Caco-2 (cell line): ENCODE data around the gene CENPX. TPM values are rescaled to one million over a fixed set of nuclear protein-coding genes. Genes with fewer than 3 reads are reported as not detected.
A peak's percentile ranks its signal among the peaks of the same experiment; 100 is the strongest.

Experiments
- BruUV-seq: library from RNA; stranded (reverse); fragments of 400-500 nt; replicated peaks from 2 replicates; lab custom pipeline; 2021; lab: Mats Ljungman, UMichigan
- CTCF ChIA-PET: fragments of 300-600 bp; sonication (Branson Sonifier 250); formaldehyde crosslinking; loops from one replicate; lab custom pipeline; 2022; ENCODE audit warnings: antibody characterized with exemption; lab: Charles Lee
- POLR2A ChIA-PET: fragments of 300-600 bp; sonication (Branson Sonifier 250); formaldehyde crosslinking; loops from one replicate; lab custom pipeline; 2022; ENCODE audit warnings: antibody characterized with exemption; lab: Charles Lee
- DNase-seq, 2 experiments: peaks; one replicate each; pipeline versions ENCODE4 v3.0.0 to v3.0.0-alpha.2; 2020 to 2022
- H3K27me3 ChIP-seq: replicated peaks from 2 replicates; pipeline ENCODE4 v1.6.0; 2011; ENCODE audit warnings: low read length; ENCODE audit not compliant: control insufficient read depth, insufficient read depth
- H3K36me3 ChIP-seq: 2 replicates; pipeline ENCODE4 v1.5.1; 2011; ENCODE audit warnings: low read length; ENCODE audit not compliant: control insufficient read depth, insufficient read depth
- H3K4me1 ChIP-seq: fragments of 250-450 bp; sonication (Bioruptor Pico); 2 replicates; pipeline ENCODE4 v1.5.1; 2020; ENCODE audit warnings: mild to moderate bottlenecking
- H3K4me3 ChIP-seq: 2 replicates; pipeline ENCODE4 v1.5.1; 2011; ENCODE audit warnings: low read depth, mild to moderate bottlenecking, control low read depth, low read length
- H3K9me3 ChIP-seq: fragments of 250-450 bp; sonication (Bioruptor Pico); 2 replicates; pipeline ENCODE4 v1.5.1; 2020; ENCODE audit warnings: mild to moderate bottlenecking, moderate library complexity
- H3K27ac Mint-ChIP-seq: one replicate; pipeline ENCODE4 v1.8.0; 2022; ENCODE audit warnings: mixed read lengths; ENCODE audit not compliant: unreplicated experiment
- H3K27me3 Mint-ChIP-seq: one replicate; pipeline ENCODE4 v1.8.0; 2022; ENCODE audit warnings: mixed read lengths; ENCODE audit not compliant: insufficient read depth, unreplicated experiment
- H3K36me3 Mint-ChIP-seq: one replicate; pipeline ENCODE4 v1.8.0; 2022; ENCODE audit warnings: mild to moderate bottlenecking, mixed read lengths; ENCODE audit not compliant: insufficient read depth, unreplicated experiment
- H3K4me1 Mint-ChIP-seq: one replicate; pipeline ENCODE4 v1.8.0; 2022; ENCODE audit warnings: low read depth, mixed read lengths; ENCODE audit not compliant: unreplicated experiment
- H3K4me3 Mint-ChIP-seq: one replicate; pipeline ENCODE4 v1.8.0; 2022; ENCODE audit warnings: mild to moderate bottlenecking, moderate library complexity, mixed read lengths; ENCODE audit not compliant: unreplicated experiment
- H3K9me3 Mint-ChIP-seq: one replicate; pipeline ENCODE4 v1.8.0; 2022; ENCODE audit warnings: mixed read lengths; ENCODE audit not compliant: unreplicated experiment
- CTCF ChIP-seq, 2 experiments: fragments of 200-600 bp in 1 of 2; IDR thresholded peaks; 1 replicate in 1 of 2; 2 replicates in 1 of 2; pipeline versions ENCODE4 v1.5.1 to v1.8.0; 2011 to 2022; ENCODE audit warnings: antibody characterized with exemption in 1 of 2, control low read depth in 1 of 2, inconsistent platforms in 1 of 2, low read depth in 1 of 2, low read length in 1 of 2, mild to moderate bottlenecking in 1 of 2, moderate library complexity in 1 of 2; ENCODE audit not compliant: insufficient read depth in 1 of 2, severe bottlenecking in 1 of 2, unreplicated experiment in 1 of 2
- intact Hi-C: fragments of 100-400 bp; cut with micrococcal nuclease; formaldehyde crosslinking; loops from one replicate; pipeline ENCODE4 v1.10.0; 2022; ENCODE audit not compliant: unreplicated experiment
- total RNA-seq: library from RNA; stranded (reverse); gene quantifications from 2 replicates; pipeline ENCODE4 v1.2.3, GENCODE V29; 2022

Gene CENPX
- total RNA-seq, 1 experiment from 2014 or later: 85.3 TPM

GRCh38 chr17:82031303-82031884 lies 8.7 kb upstream of the CENPX start, which contains the start of gene RAC3:
RAC3 (plus strand) TSS chr17:82031678; CDS start chr17:82031762, 84 bp downstream.
- Mint-ChIP-seq H3K27ac (peak within 1 kb of the TSS; percentile 80), H3K4me1 (peaks cover 11% of the 10 kb centered on the region), H3K36me3 (peaks cover 34% of the 10 kb centered on the region), H3K4me3 (peak within 1 kb of the TSS; percentile 85), H3K9me3 (no peaks in the 10 kb centered on the region), H3K27me3 (no peaks in the 10 kb centered on the region)
- intact Hi-C loops: no loop called here
- H3K4me3 ChIP-seq: peak within 1 kb of the TSS; percentile 64
- no peaks in the 10 kb centered on the region for H3K27me3 ChIP-seq
- POLR2A ChIA-PET: interaction anchor here (0.6 to 2.2 kb wide), 5 partner anchors 9 to 198 kb away, joined by 4 to 12 read pairs (median 4); partner anchors contain the start of genes CENPX, FASN, LRRC45 and MCRIP1
- peak in 1 of 2 experiments; percentile 72 for DNase-seq
- peaks cover 2% of the 10 kb centered on the region; the same call in 1 of the 2 replicates for H3K36me3 ChIP-seq
- no TSS peak for BruUV-seq
- H3K9me3 ChIP-seq: no peaks in the 10 kb centered on the region
- CTCF ChIA-PET: interaction anchor here (0.8 to 2.7 kb wide), 7 partner anchors 10 to 103 kb away, joined by 3 to 36 read pairs (median 7); partner anchors contain the start of genes CENPX and LRRC45
- H3K4me1 ChIP-seq: peaks cover 20% of the 10 kb centered on the region
- no peak for TF ChIP-seq CTCF (IDR thresholded peaks at IDR 0.05; ENCODE audit: insufficient read depth in 1 of 2, low read depth in 1 of 2, low read length in 1 of 2, severe bottlenecking in 1 of 2, unreplicated experiment in 1 of 2)

GRCh38 chr17:82030470-82031302 lies 8.0 kb upstream of the CENPX start:
- Histone ChIP-seq H3K9me3 (no peaks in the 10 kb centered on the region), H3K36me3 (peaks cover 2% of the 10 kb centered on the region; the same call in 1 of the 2 replicates), H3K27me3 (no peaks in the 10 kb centered on the region), H3K4me1 (peaks cover 14% of the 10 kb centered on the region), H3K4me3 (peak overlapping the region; percentile 64)
- peak overlapping the region; percentile 80 for H3K27ac Mint-ChIP-seq
- intact Hi-C loops: loop anchor here (1.0 kb wide), 1 partner anchor 124 kb away; no protein-coding TSS in a partner anchor
- peak; percentile 89 to 93 for DNase-seq
- POLR2A ChIA-PET: interaction anchor here (0.6 to 2.2 kb wide), 7 partner anchors 9 to 347 kb away, joined by 3 to 12 read pairs (median 4); partner anchors contain the start of genes ARL16, CENPX, FASN and HGS
- TF ChIP-seq CTCF (IDR thresholded peaks at IDR 0.05; ENCODE audit: insufficient read depth in 1 of 2, low read depth in 1 of 2, low read length in 1 of 2, severe bottlenecking in 1 of 2, unreplicated experiment in 1 of 2): peak; percentile 91
- CTCF ChIA-PET: interaction anchor here (0.6 to 2.7 kb wide), 24 partner anchors 9 to 205 kb away, joined by 3 to 36 read pairs (median 4); partner anchors contain the start of genes CENPX, LRRC45 and PYCR1
- BruUV-seq: no TSS peak
- H3K36me3 Mint-ChIP-seq: peaks cover 28% of the 10 kb centered on the region
- H3K4me3 Mint-ChIP-seq: peak overlapping the region; percentile 85
- peaks cover 11% of the 10 kb centered on the region for H3K4me1 Mint-ChIP-seq
- H3K27me3 Mint-ChIP-seq: no peaks in the 10 kb centered on the region
- no peaks in the 10 kb centered on the region for H3K9me3 Mint-ChIP-seq
